Neural crest cell (in vitro differentiated cells): ENCODE measurements around the gene COL23A1. TPM values are rescaled to one million over a fixed set of nuclear protein-coding genes. Genes with fewer than 3 reads are reported as not detected.

Experiments
- DNase-seq: peaks from one replicate; pipeline ENCODE4 v3.0.0; 2021; ENCODE audit warnings: low read depth, mixed read lengths, low spot score
- H3K27ac Mint-ChIP-seq: one replicate; pipeline ENCODE4 v1.8.0; 2021; ENCODE audit warnings: mild to moderate bottlenecking, mixed read lengths; ENCODE audit not compliant: unreplicated experiment
- H3K27me3 Mint-ChIP-seq: 2 replicates; pipeline ENCODE4 v1.8.0; 2021; ENCODE audit warnings: low read depth, mild to moderate bottlenecking, mixed read lengths
- H3K36me3 Mint-ChIP-seq: 2 replicates; pipeline ENCODE4 v1.8.0; 2021; ENCODE audit warnings: low read depth, mild to moderate bottlenecking, mixed read lengths
- H3K4me1 Mint-ChIP-seq: 2 replicates; pipeline ENCODE4 v1.8.0; 2021; ENCODE audit warnings: mixed read lengths
- H3K4me3 Mint-ChIP-seq: one replicate; pipeline ENCODE4 v1.8.0; 2021; ENCODE audit warnings: mild to moderate bottlenecking, mixed read lengths
- H3K9me3 Mint-ChIP-seq: 2 replicates; pipeline ENCODE4 v1.8.0; 2021; ENCODE audit warnings: mixed read lengths
- total RNA-seq: library from RNA; stranded (reverse); gene quantifications from 2 replicates; pipeline ENCODE4 v1.2.1, GENCODE V29; 2021
- TF ChIP-seq, protein P1 (sequence below): fragments of 200-600 bp; sonication (generic); conservative IDR thresholded peaks from 2 replicates; pipeline ENCODE4 v1.5.0; 2021; ENCODE audit warnings: antibody characterized with exemption, mild to moderate bottlenecking

The COL23A1 gene
- total RNA-seq, 1 donor from 2014 or later: 33.7 TPM

- Mint-ChIP-seq H3K9me3 (peaks cover 3% of the 10 kb centered on the region), H3K27ac (no peak overlapping the region), H3K36me3 (peaks cover 4% of the 10 kb centered on the region), H3K27me3 (peaks cover 4% of the 10 kb centered on the region), H3K4me1 (peaks cover 60% of the 10 kb centered on the region), H3K4me3 (no peak overlapping the region)
- DNase-seq: no peak
- TF ChIP-seq, protein P1, sequence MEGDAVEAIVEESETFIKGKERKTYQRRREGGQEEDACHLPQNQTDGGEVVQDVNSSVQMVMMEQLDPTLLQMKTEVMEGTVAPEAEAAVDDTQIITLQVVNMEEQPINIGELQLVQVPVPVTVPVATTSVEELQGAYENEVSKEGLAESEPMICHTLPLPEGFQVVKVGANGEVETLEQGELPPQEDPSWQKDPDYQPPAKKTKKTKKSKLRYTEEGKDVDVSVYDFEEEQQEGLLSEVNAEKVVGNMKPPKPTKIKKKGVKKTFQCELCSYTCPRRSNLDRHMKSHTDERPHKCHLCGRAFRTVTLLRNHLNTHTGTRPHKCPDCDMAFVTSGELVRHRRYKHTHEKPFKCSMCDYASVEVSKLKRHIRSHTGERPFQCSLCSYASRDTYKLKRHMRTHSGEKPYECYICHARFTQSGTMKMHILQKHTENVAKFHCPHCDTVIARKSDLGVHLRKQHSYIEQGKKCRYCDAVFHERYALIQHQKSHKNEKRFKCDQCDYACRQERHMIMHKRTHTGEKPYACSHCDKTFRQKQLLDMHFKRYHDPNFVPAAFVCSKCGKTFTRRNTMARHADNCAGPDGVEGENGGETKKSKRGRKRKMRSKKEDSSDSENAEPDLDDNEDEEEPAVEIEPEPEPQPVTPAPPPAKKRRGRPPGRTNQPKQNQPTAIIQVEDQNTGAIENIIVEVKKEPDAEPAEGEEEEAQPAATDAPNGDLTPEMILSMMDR: no peak
Observed at GRCh38 chr5:178472138-178472537, 118.1 kb downstream of the COL23A1 start.

DNA sequence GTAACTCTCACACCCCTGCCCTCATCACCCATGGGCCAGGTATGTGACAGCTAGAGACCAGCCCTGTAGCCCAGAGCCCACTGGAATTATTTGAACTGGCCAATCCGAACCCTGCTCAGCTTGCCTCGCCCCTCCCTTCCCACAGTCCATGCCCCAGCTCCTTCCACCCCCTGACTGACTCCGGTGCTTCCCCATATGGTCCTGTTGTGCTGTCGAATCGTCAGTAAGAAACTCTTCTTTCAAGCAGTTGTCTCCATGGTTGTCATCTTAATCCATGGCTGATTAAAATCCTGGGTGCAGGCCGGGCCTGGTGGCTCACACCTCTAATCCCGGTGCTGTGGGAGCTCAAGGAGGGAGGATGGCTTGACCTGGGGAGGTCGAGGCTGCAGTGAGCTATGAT is 118.5 kb downstream of the COL23A1 start:
- peaks cover 3% of the 10 kb centered on the region for H3K9me3 Mint-ChIP-seq
- no peak overlapping the region for H3K27ac Mint-ChIP-seq
- peaks cover 4% of the 10 kb centered on the region for H3K36me3 Mint-ChIP-seq

DNA sequence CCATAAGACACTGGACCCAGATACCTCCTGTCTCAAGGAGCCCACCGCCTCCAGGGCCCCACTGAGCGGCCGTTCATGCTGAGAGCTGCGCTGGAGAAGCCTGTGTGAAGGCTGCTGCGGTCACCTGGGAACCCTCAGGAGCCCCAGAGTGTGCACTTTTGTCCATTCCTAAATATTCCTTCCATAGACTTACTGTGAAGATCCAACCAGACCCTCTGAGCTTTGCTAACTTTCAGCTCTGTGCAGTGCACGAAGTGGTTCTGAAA is 119.5 kb downstream of the COL23A1 start:
- no peaks in the 10 kb centered on the region for H3K9me3 Mint-ChIP-seq
- H3K4me3 Mint-ChIP-seq: no peak overlapping the region
- peaks cover 2% of the 10 kb centered on the region for H3K36me3 Mint-ChIP-seq
- TF ChIP-seq, protein P1: no peak
- peaks cover 70% of the 10 kb centered on the region for H3K4me1 Mint-ChIP-seq
- H3K27ac Mint-ChIP-seq: no peak overlapping the region
- no peak for DNase-seq
- H3K27me3 Mint-ChIP-seq: peaks cover 4% of the 10 kb centered on the region

More for the DNA sequence above, 118.5 kb downstream of the COL23A1 start:
- no peak for DNase-seq
- TF ChIP-seq, protein P1: no peak
- Mint-ChIP-seq H3K4me3 (no peak overlapping the region), H3K27me3 (peaks cover 4% of the 10 kb centered on the region), H3K4me1 (peaks cover 64% of the 10 kb centered on the region)

- Mint-ChIP-seq H3K36me3 (no peaks in the 10 kb centered on the region), H3K27me3 (peaks cover 4% of the 10 kb centered on the region), H3K4me1 (peaks cover 71% of the 10 kb centered on the region), H3K27ac (peak overlapping the region; percentile 87), H3K9me3 (no peaks in the 10 kb centered on the region), H3K4me3 (peak overlapping the region; percentile 13)
- TF ChIP-seq, protein P1: no peak
- no peak for DNase-seq
Observed at GRCh38 chr5:178469975-178470759, 120.0 kb downstream of the COL23A1 start.

DNA sequence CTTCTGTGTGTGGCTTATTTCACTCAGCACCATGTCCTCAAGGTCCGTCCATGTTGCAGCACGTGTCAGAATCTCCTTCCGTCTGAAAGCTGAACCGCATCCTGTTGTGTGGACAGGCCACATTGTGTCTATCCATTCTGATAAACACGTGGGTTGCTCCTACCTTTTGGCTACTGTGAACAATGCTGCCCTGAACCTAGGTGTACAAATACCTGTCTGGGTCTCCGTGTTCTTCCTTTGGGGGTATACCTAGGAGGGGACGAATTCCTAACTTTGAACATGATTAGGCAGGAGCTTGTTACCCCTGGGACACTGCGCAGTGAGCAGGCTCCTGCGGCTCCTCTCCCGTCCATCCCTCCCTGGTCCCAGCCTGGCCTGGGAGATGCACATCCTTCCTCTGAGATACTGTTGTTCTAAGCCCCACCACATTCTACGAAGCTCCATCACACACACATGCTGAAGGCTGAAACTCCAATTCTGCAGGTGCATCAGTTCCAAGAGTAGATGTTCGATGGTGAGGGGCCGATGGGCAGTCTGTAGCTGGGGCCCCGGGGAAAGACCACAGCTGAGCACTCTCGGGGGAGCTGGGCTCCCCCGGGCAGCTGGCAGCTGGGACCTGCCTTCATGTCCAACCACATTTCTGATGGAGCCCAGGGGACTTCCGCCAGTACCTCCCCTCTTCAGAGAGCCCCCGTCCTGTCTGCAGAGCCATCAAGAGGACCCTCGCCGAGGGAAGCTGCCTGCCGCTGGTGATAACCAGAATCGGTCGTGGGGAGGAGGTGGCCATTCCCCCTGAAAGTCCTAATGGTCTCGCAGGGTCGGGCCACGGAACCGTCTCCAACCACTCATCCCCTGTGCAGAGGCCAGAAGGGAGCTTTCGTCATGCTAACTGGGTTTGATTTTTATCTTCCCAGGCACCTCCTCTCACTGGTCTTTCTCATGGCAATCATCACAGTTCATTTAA is 120.9 kb downstream of the COL23A1 start:
- Mint-ChIP-seq H3K27me3 (peaks cover 4% of the 10 kb centered on the region), H3K27ac (no peak overlapping the region), H3K9me3 (no peaks in the 10 kb centered on the region), H3K4me3 (peak overlapping the region; percentile 35), H3K36me3 (no peaks in the 10 kb centered on the region), H3K4me1 (peaks cover 71% of the 10 kb centered on the region)
- TF ChIP-seq, protein P1: no peak
- no peak for DNase-seq
